TTC549 (cell line): ENCODE data around the gene KCNJ5.
"Not testable (repeated sequence)": the region's sequence is repeated elsewhere in the genome, so short reads cannot be mapped to it uniquely, and the experiment has no call there.

ENCODE experiments used
- FAIRE-seq: peaks from 2 replicates; lab custom pipeline; 2012; peaks lifted over from hg19 to GRCh38; lab: Jason Lieb, UNC

Gene KCNJ5

GRCh38 chr11:128913806-128914205, 22.6 kb downstream of the KCNJ5 start:
- no peak for FAIRE-seq

GRCh38 chr11:128914216-128915148, 23.3 kb downstream of the KCNJ5 start:
- no peak for FAIRE-seq

GRCh38 chr11:128915149-128915521, 24.0 kb downstream of the KCNJ5 start:
- FAIRE-seq = no peak

GRCh38 chr11:128916037-128916572, 24.9 kb downstream of the KCNJ5 start:
- no peak for FAIRE-seq

DNA sequence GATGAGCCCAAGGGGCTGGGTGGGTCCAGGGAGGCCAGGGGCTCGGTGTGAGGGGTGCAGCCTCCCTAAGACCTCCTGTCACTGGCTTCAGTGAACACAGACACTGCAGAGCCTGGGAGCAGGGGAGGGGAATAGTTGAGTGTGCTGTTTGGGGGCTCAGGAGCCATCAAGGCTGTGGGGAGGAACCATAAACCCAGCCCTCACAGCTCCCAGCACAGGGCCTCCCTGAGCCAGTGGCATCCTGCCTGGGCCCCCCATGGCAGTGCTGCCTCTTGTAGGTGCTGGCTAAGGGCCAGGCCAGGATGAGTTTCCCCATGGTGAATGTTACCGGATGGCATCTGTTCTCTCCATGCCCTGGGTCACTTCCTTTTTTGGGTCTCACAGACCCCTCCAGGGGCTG, 25.5 kb downstream of the KCNJ5 start:
- FAIRE-seq = no peak

GRCh38 chr11:128917144-128917724, 26.1 kb downstream of the KCNJ5 start:
- FAIRE-seq = no peak

GRCh38 chr11:128919216-128919615, 28.1 kb downstream of the KCNJ5 start:
- no peak for FAIRE-seq

GRCh38 chr11:128919635-128920034, 28.5 kb downstream of the KCNJ5 start:
- FAIRE-seq = not testable (repeated sequence)

GRCh38 chr11:128920666-128921065, 29.5 kb downstream of the KCNJ5 start:
- no peak for FAIRE-seq

DNA sequence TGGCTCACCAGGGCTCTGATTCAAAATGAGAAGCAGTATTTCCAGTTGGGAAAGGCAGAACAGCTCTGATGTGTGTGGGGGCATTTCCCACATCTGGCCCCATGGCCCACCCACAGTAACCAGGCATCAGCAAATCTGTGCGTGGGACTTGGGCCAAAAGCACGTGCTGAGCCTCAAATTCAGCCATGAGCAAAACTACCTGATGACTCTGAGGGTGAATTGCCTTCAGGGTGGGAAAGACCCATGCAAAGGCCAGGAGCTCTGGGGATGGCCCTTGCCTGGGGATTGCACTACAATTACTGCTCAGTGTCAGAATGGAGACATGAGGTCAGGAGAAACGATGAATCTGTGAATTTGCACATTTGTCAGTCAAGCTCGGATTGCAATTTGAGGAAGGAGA, 30.6 kb downstream of the KCNJ5 start:
- FAIRE-seq = no peak

- no peak for FAIRE-seq
Measured at GRCh38 chr11:128924104-128924503, 32.9 kb downstream of the KCNJ5 start.

- FAIRE-seq = no peak
Measured at GRCh38 chr11:128924510-128925249, 33.5 kb downstream of the KCNJ5 start.

GRCh38 chr11:128925250-128925600, 34.1 kb downstream of the KCNJ5 start:
- no peak for FAIRE-seq

DNA sequence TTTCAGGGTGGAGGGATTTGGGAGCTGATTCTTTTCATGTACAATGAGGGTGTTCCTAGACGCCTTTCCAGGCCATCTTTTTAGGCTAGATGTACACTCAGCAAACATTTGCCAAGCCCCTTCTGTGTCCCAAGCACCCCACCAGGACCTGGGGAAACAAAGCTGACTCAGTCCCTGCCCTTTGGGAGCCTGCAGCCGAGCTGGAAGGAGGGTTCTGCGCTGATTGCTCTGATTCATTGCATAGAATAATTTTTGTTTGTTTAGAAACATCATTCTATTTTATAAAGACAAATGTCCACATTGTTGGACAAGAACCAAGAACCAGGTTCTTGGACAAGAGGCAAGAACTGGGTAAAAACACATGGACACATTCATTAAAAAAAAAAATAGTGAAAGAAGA, 34.8 kb downstream of the KCNJ5 start:
- FAIRE-seq = no peak

- FAIRE-seq = no peak
Measured at GRCh38 chr11:128926437-128927107, 35.4 kb downstream of the KCNJ5 start.

DNA sequence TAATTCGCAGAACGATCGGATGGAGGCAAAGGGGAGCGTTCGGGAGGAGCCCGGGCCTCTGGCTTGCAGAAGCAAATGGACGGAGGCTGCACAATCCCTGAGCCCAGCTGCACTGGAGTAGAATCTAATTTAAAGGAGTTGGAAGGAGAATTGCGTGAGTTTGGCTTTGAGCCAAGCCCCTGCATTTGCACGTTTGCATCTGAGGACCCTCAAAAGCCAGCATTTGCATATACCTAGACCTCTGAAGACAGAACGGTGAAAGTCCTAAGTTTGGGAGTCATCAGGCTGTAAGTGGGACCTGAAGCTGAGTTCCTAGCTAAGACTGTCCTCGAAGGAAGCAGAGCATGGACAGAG, 35.9 kb downstream of the KCNJ5 start:
- no peak for FAIRE-seq

GRCh38 chr11:128927683-128928336, 36.7 kb downstream of the KCNJ5 start:
- FAIRE-seq = no peak

DNA sequence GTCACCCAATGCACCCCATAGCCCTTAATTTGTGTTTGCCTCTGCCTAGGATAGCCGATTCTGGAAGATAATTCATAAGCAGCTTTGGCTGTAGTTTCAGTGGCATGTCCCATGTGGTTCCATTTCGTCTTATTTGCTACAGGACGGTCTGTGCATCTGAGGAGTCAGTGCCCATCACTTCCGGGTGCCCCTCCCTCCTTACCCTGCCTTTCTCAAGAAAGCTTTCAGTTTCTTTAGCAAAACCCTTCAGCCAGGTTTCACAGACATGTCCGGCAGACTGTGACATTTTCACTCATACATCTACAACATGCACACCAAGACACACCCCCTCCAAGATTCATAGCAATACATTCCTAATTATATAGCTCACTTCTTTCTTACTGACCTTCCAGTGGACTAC, 37.2 kb downstream of the KCNJ5 start:
- FAIRE-seq = no peak

DNA sequence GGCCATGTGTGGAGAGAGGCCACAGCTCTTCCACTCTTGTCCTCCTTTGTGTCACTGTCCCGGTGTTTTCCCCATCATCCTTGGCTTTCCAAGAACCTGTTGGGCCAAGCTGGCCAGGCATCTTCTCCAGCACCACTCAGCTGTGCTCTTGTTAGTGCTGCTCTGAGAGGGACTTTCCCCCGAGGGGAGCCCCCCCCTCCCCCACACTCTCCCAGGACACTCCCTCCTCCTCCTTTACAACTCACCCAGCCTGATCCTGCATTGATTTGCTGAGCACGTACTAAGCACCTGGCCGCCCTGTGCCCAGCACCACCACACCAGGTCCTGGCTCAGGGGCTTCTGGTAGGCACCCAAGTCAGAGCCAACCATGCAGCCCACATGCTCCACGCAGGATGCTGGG, 38.3 kb downstream of the KCNJ5 start:
- FAIRE-seq = no peak

DNA sequence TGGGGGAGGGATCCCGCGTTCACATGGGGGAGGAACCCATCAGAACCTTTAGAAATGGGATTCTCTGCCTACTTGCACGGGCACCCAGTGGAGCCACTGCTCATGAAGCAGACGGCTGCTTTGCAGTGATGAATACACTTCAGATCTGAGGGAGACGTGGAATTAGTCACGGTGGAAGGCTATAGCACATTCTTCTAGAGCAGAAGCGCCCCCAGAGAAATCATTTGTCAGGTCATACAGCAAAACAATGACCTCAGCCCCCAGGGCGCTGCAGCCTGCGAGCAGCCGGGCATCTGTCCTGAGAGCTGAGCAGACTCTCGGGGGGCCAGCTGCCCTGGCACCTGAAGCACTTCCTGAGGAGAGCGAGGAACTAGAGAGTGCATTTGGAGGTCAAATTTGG, 38.8 kb downstream of the KCNJ5 start:
- no peak for FAIRE-seq

DNA sequence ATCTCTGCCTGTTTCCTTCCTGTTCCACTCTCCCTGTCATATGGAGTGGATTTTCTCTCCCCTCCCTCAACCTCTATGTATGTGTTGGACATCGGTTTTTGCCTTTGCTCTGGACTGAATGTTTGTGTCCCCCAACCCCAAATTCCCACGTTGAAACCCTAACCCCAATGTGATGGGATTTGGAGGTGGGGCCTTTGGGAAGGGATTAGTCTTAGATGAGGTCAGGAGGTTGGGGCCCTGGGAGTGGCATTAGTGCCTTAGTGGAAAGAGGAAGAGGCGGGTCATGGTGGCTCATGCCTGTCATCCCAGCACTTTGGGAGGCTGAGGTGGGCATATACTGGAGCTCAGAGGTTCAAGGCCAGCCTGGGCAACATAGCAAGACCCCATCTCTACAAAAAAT, 39.9 kb downstream of the KCNJ5 start:
- FAIRE-seq = no peak

DNA sequence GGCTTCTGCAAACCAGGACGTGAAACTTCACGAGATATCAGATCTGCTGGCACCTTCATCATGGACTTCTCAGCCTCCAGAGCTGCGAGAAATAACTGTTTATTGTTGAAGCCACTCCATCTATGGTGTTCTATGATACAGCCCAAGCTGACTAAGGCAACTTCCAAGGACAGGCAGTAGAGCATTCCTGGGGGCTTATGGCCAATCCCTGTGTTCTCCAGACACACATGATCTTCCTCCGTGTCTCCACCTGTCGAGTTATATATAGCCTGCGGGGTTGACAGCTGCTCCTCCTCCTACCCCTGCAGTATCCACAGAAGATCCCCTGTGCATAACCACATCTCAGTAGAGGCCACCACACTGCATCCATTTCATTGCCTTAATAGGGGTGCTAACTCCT, 40.5 kb downstream of the KCNJ5 start:
- FAIRE-seq = no peak
